Stimulated activated CD4-positive, alpha-beta T cell treated with anti-CD3 and anti-CD28 coated beads, Interleukin-2, amount 100 ng/mL, for 4 hours (primary cell): ENCODE data around the gene DNAL4.

ENCODE experiments used
- DNase-seq: peaks from one replicate; pipeline ENCODE4 v3.0.0-alpha.2; 2020; ENCODE audit warnings: low read depth

Gene DNAL4

GRCh38 chr22:38756711-38757463, 37.1 kb downstream of the DNAL4 start:
- DNase-seq = no peak

GRCh38 chr22:38755911-38756532, 37.9 kb downstream of the DNAL4 start, which contains the start of gene SUN2:
Gene SUN2, minus strand, starts transcription at chr22:38755998. Its CDS starts 3,370 bp downstream, at chr22:38752628.
- peak; percentile 92 for DNase-seq

- no peak for DNase-seq
Observed at GRCh38 chr22:38755155-38755910, 38.6 kb downstream of the DNAL4 start.

GRCh38 chr22:38754751-38755154, 39.2 kb downstream of the DNAL4 start:
- no peak for DNase-seq

- no peak for DNase-seq
Observed at GRCh38 chr22:38753948-38754750, 39.8 kb downstream of the DNAL4 start.

- DNase-seq = no peak
Observed at GRCh38 chr22:38751422-38752346, 42.3 kb downstream of the DNAL4 start.

- no peak for DNase-seq
Observed at GRCh38 chr22:38751066-38751421, 42.9 kb downstream of the DNAL4 start.

GRCh38 chr22:38750638-38751037, 43.3 kb downstream of the DNAL4 start:
- no peak for DNase-seq

GRCh38 chr22:38750104-38750503, 43.8 kb downstream of the DNAL4 start:
- DNase-seq = no peak

GRCh38 chr22:38748487-38749136, 45.3 kb downstream of the DNAL4 start:
- no peak for DNase-seq

GRCh38 chr22:38745676-38746460, 48.1 kb downstream of the DNAL4 start:
- DNase-seq = no peak

GRCh38 chr22:38744981-38745380, 49.0 kb downstream of the DNAL4 start:
- DNase-seq = no peak

- DNase-seq = no peak
Observed at GRCh38 chr22:38742176-38742942, 51.6 kb downstream of the DNAL4 start.

- no peak for DNase-seq
Observed at GRCh38 chr22:38741576-38741975, 52.4 kb downstream of the DNAL4 start.

GRCh38 chr22:38741166-38741565, 52.8 kb downstream of the DNAL4 start:
- DNase-seq = no peak

- DNase-seq = no peak
Observed at GRCh38 chr22:38740754-38741153, 53.2 kb downstream of the DNAL4 start.

GRCh38 chr22:38740116-38740723, 53.7 kb downstream of the DNAL4 start:
- no peak for DNase-seq

- DNase-seq = no peak
Observed at GRCh38 chr22:38739300-38740055, 54.5 kb downstream of the DNAL4 start.
